SK-N-SH treated with all-trans-retinoic acid at 6 μM for 48 hours (cell line): ENCODE data around the gene SLC40A1.

Experiments
- ATAC-seq: fragments of 200-7000 bp; cut with Tn5 transposase; 3 replicates; pipeline ENCODE4 v1.9.1; 2020; ENCODE audit warnings: mild to moderate bottlenecking, moderate library complexity
- ARNTL ChIP-seq: fragments of 450-650 bp; formaldehyde crosslinking; IDR thresholded peaks from 2 replicates; pipeline ENCODE4 v1.5.0; 2020; ENCODE audit warnings: low read depth, mild to moderate bottlenecking, moderate library complexity, borderline replicate concordance
- CSRNP3 ChIP-seq: fragments of 250-450 bp; sonication (Bioruptor Pico); IDR thresholded peaks from 2 replicates; pipeline ENCODE4 v1.5.1; 2021; ENCODE audit warnings: mild to moderate bottlenecking, moderate library complexity
- ESRRG ChIP-seq: fragments of 250-450 bp; sonication (Bioruptor Pico); IDR thresholded peaks from 2 replicates; pipeline ENCODE4 v1.6.1; 2021; ENCODE audit warnings: mild to moderate bottlenecking
- ISL1 ChIP-seq: fragments of 250-450 bp; sonication (Bioruptor Pico); IDR thresholded peaks from 2 replicates; pipeline ENCODE4 v2.1.2; 2022; ENCODE audit warnings: mild to moderate bottlenecking, moderate library complexity
- OSR1 ChIP-seq: fragments of 250-450 bp; sonication (Bioruptor Pico); IDR thresholded peaks from 2 replicates; pipeline ENCODE4 v1.8.0; 2022; ENCODE audit warnings: moderate library complexity, mild to moderate bottlenecking, inconsistent platforms
- PPARA ChIP-seq: fragments of 250-450 bp; sonication (Bioruptor Pico); IDR thresholded peaks from 2 replicates; pipeline ENCODE4 v1.5.0; 2020; ENCODE audit warnings: mild to moderate bottlenecking, borderline replicate concordance
- RARB ChIP-seq: fragments of 250-450 bp; sonication (Bioruptor Pico); IDR thresholded peaks from 2 replicates; pipeline ENCODE4 v1.8.0; 2021; ENCODE audit warnings: mild to moderate bottlenecking, moderate library complexity
- SNAI2 ChIP-seq: fragments of 250-450 bp; sonication (Bioruptor Pico); IDR thresholded peaks from 2 replicates; pipeline ENCODE4 v1.5.0; 2020; ENCODE audit warnings: mild to moderate bottlenecking, moderate library complexity
- TCF4 ChIP-seq: fragments of 250-450 bp; sonication (Bioruptor Pico); IDR thresholded peaks from 2 replicates; pipeline ENCODE4 v1.8.0; 2021; ENCODE audit warnings: mild to moderate bottlenecking, moderate library complexity, borderline replicate concordance
- TOX ChIP-seq: fragments of 250-450 bp; sonication (Bioruptor Pico); IDR thresholded peaks from 2 replicates; pipeline ENCODE4 v1.8.0; 2021; ENCODE audit warnings: mild to moderate bottlenecking, moderate library complexity, borderline replicate concordance
- ZC3H10 ChIP-seq: fragments of 250-450 bp; sonication (Bioruptor Pico); IDR thresholded peaks from 2 replicates; pipeline ENCODE4 v1.5.1; 2021; ENCODE audit warnings: mild to moderate bottlenecking, moderate library complexity
- ZFP3 ChIP-seq: fragments of 250-450 bp; sonication (Bioruptor Pico); IDR thresholded peaks from 2 replicates; pipeline ENCODE4 v1.5.0; 2020; ENCODE audit warnings: mild to moderate bottlenecking, moderate library complexity
- ZNF565 ChIP-seq: fragments of 450-650 bp; formaldehyde crosslinking; conservative IDR thresholded peaks from 2 replicates; pipeline ENCODE4 v1.5.0; 2020; ENCODE audit warnings: low read depth, mild to moderate bottlenecking, moderate library complexity
- ZNF70 ChIP-seq: fragments of 450-650 bp; formaldehyde crosslinking; IDR thresholded peaks from 2 replicates; pipeline ENCODE4 v1.5.0; 2020; ENCODE audit warnings: mild to moderate bottlenecking, moderate library complexity
- TF ChIP-seq, protein P1 (sequence below): fragments of 250-450 bp; sonication (Bioruptor Pico); IDR thresholded peaks from 2 replicates; pipeline ENCODE4 v1.5.1; 2020; ENCODE audit warnings: low read depth, mild to moderate bottlenecking, moderate library complexity
- TF ChIP-seq, protein P2 (sequence below): fragments of 250-450 bp; sonication (Bioruptor Pico); IDR thresholded peaks from 2 replicates; pipeline ENCODE4 v1.8.0; 2021; ENCODE audit warnings: low read depth, mild to moderate bottlenecking, moderate library complexity, borderline replicate concordance
- TF ChIP-seq, protein P3 (sequence below): fragments of 250-450 bp; sonication (Bioruptor Pico); IDR thresholded peaks from 2 replicates; pipeline ENCODE4 v1.5.0; 2020; ENCODE audit warnings: mild to moderate bottlenecking, moderate library complexity

The SLC40A1 gene

DNA sequence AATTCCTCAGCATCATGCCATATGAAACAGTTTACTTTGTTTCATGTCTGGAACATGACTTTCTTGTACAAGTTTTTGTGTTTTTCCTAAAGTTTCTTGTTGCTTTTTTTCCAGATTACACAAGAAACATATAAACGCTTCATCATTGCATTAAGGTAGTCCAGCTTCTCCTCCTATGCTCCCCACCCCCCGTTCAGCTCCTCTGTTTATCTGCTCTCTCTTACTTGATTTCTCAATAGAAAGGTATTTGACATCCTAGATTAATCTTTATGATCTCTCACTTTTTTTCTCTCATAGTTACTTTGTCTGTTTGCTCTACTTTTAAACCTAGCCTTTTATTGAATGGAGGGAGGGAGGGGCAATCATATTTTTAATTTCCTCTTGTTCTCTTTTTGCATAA, 25.4 kb downstream of the SLC40A1 start:
- TF ChIP-seq CSRNP3 (CRISPR knock-in tag) (no peak), SNAI2 (CRISPR knock-in tag) (no peak), PPARA (CRISPR knock-in tag) (no peak), ZFP3 (CRISPR knock-in tag) (no peak), TCF4 (CRISPR knock-in tag) (no peak), OSR1 (no peak), ZNF565 (CRISPR knock-in tag) (no peak)
- TF ChIP-seq, protein P1, sequence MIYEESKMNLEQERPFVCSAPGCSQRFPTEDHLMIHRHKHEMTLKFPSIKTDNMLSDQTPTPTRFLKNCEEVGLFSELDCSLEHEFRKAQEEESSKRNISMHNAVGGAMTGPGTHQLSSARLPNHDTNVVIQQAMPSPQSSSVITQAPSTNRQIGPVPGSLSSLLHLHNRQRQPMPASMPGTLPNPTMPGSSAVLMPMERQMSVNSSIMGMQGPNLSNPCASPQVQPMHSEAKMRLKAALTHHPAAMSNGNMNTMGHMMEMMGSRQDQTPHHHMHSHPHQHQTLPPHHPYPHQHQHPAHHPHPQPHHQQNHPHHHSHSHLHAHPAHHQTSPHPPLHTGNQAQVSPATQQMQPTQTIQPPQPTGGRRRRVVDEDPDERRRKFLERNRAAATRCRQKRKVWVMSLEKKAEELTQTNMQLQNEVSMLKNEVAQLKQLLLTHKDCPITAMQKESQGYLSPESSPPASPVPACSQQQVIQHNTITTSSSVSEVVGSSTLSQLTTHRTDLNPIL (CRISPR knock-in tag) = no peak

GRCh38 chr2:189553504-189554088, 27.0 kb downstream of the SLC40A1 start:
- TF ChIP-seq, protein P2, sequence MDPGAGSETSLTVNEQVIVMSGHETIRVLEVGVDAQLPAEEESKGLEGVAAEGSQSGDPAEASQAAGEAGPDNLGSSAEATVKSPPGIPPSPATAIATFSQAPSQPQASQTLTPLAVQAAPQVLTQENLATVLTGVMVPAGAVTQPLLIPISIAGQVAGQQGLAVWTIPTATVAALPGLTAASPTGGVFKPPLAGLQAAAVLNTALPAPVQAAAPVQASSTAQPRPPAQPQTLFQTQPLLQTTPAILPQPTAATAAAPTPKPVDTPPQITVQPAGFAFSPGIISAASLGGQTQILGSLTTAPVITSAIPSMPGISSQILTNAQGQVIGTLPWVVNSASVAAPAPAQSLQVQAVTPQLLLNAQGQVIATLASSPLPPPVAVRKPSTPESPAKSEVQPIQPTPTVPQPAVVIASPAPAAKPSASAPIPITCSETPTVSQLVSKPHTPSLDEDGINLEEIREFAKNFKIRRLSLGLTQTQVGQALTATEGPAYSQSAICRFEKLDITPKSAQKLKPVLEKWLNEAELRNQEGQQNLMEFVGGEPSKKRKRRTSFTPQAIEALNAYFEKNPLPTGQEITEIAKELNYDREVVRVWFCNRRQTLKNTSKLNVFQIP (CRISPR knock-in tag) = no peak
- TF ChIP-seq RARB = no peak
- no peak for TF ChIP-seq TOX (CRISPR knock-in tag)
- no peak for TF ChIP-seq SNAI2 (CRISPR knock-in tag)
- TF ChIP-seq, protein P1 (CRISPR knock-in tag) = no peak
- TF ChIP-seq ZFP3 (CRISPR knock-in tag) = no peak
- TF ChIP-seq ISL1 = no peak
- TF ChIP-seq, protein P3, sequence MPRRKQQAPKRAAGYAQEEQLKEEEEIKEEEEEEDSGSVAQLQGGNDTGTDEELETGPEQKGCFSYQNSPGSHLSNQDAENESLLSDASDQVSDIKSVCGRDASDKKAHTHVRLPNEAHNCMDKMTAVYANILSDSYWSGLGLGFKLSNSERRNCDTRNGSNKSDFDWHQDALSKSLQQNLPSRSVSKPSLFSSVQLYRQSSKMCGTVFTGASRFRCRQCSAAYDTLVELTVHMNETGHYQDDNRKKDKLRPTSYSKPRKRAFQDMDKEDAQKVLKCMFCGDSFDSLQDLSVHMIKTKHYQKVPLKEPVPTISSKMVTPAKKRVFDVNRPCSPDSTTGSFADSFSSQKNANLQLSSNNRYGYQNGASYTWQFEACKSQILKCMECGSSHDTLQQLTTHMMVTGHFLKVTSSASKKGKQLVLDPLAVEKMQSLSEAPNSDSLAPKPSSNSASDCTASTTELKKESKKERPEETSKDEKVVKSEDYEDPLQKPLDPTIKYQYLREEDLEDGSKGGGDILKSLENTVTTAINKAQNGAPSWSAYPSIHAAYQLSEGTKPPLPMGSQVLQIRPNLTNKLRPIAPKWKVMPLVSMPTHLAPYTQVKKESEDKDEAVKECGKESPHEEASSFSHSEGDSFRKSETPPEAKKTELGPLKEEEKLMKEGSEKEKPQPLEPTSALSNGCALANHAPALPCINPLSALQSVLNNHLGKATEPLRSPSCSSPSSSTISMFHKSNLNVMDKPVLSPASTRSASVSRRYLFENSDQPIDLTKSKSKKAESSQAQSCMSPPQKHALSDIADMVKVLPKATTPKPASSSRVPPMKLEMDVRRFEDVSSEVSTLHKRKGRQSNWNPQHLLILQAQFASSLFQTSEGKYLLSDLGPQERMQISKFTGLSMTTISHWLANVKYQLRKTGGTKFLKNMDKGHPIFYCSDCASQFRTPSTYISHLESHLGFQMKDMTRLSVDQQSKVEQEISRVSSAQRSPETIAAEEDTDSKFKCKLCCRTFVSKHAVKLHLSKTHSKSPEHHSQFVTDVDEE = no peak
- no peak for TF ChIP-seq ZNF70 (CRISPR knock-in tag)
- TF ChIP-seq, all 23 proteins: peak for 0
- no peak for ATAC-seq

More for the DNA sequence above, 25.4 kb downstream of the SLC40A1 start:
- ATAC-seq = no peak; the same call in 2 of the 3 replicates

DNA sequence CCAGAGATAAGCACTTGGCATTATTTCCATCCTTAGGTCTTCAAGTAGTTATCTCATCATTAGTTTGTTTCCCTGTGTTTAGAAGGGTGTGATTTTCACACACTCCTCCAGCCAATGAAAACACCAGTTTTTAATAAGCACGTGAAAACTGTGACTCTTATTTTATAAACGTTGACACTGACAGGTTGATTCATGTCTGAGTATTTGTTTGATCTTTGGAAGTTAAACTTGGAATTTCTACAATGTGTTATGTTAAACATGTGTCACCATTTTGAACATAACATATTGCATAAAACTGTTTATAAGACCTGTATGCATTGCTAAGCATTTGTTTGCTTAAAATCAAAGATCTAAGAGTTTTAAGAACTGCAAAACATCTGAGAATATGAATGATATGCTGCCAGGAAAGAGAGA, 27.6 kb downstream of the SLC40A1 start:
- no peak for ATAC-seq

More for the DNA sequence above, 27.6 kb downstream of the SLC40A1 start:
- TF ChIP-seq, protein P3 = no peak
- TF ChIP-seq TOX (CRISPR knock-in tag) (no peak), ZNF565 (CRISPR knock-in tag) (no peak), ZC3H10 (CRISPR knock-in tag) (no peak), OSR1 (no peak), ESRRG (CRISPR knock-in tag) (no peak), ZNF70 (CRISPR knock-in tag) (no peak), ARNTL (CRISPR knock-in tag) (no peak), SNAI2 (CRISPR knock-in tag) (no peak), ISL1 (no peak)
- TF ChIP-seq, protein P1 (CRISPR knock-in tag) = no peak
